HFFc6 (cell line): ENCODE measurements around the gene LMTK3. TPM values are rescaled to one million over a fixed set of nuclear protein-coding genes. Genes with fewer than 3 reads are reported as not detected.

Experiments used
- DNase-seq: peaks from one replicate; pipeline ENCODE4 v3.0.0-alpha.2; 2018
- H3K27ac Mint-ChIP-seq: 2 replicates; pipeline ENCODE4 v1.8.0; 2020; ENCODE audit warnings: mild to moderate bottlenecking, mixed read lengths
- H3K27me3 Mint-ChIP-seq: 2 replicates; pipeline ENCODE4 v1.8.0; 2021; ENCODE audit warnings: mild to moderate bottlenecking, moderate library complexity, mixed read lengths; ENCODE audit not compliant: insufficient read depth
- H3K36me3 Mint-ChIP-seq: 2 replicates; pipeline ENCODE4 v1.8.0; 2021; ENCODE audit warnings: low read depth, mixed read lengths
- H3K4me1 Mint-ChIP-seq: 2 replicates; pipeline ENCODE4 v1.8.0; 2020; ENCODE audit warnings: low read depth, mixed read lengths
- H3K4me3 Mint-ChIP-seq: 2 replicates; pipeline ENCODE4 v1.8.0; 2020; ENCODE audit warnings: mild to moderate bottlenecking, moderate library complexity, mixed read lengths
- H3K9me3 Mint-ChIP-seq: 2 replicates; pipeline ENCODE4 v1.8.0; 2020; ENCODE audit warnings: mild to moderate bottlenecking, mixed read lengths
- CTCF ChIP-seq: fragments of 200-600 bp; sonication (generic); IDR thresholded peaks from 2 replicates; pipeline ENCODE4 v1.5.0; 2021; ENCODE audit warnings: antibody characterized with exemption, mild to moderate bottlenecking
- total RNA-seq, 6 experiments: library from RNA; stranded (reverse); fragmentation: NEBNext Ultra II Directional; extraction: Animal tissue kit (Norgen Biotek cat#: 25700); gene quantifications; 2 replicates in 1 of 6; 3 replicates in 5 of 6; pipeline ENCODE4 v1.2.3, GENCODE V29; 2021

Gene LMTK3
- total RNA-seq, 6 experiments from 2014 or later: 0.21 to 0.88 (median 0.60) TPM

GRCh38 chr19:48496959-48497727, 14.5 kb downstream of the LMTK3 start:
- no peak for DNase-seq
- Mint-ChIP-seq H3K36me3 (no peaks in the 10 kb centered on the region; the same call in 1 of the 2 replicates), H3K4me3 (no peak overlapping the region), H3K4me1 (peaks cover 14% of the 10 kb centered on the region), H3K27ac (no peak overlapping the region), H3K27me3 (peaks cover 20% of the 10 kb centered on the region), H3K9me3 (0 out of 2 replicates have a peak, but pooled peaks cover 4% of the 10 kb centered on the region)
- TF ChIP-seq CTCF: no peak

GRCh38 chr19:48495396-48495795, 16.2 kb downstream of the LMTK3 start:
- H3K4me1 Mint-ChIP-seq: peaks cover 14% of the 10 kb centered on the region
- H3K4me3 Mint-ChIP-seq: no peak overlapping the region
- H3K27me3 Mint-ChIP-seq: peaks cover 17% of the 10 kb centered on the region
- no peaks in the 10 kb centered on the region; the same call in 1 of the 2 replicates for H3K36me3 Mint-ChIP-seq
- DNase-seq: no peak
- TF ChIP-seq CTCF: no peak
- no peak overlapping the region for H3K27ac Mint-ChIP-seq
- 0 out of 2 replicates have a peak, but pooled peaks cover 4% of the 10 kb centered on the region for H3K9me3 Mint-ChIP-seq

- Mint-ChIP-seq H3K4me3 (peak overlapping the region; percentile 76), H3K9me3 (0 out of 2 replicates have a peak, but pooled peaks cover 4% of the 10 kb centered on the region), H3K36me3 (no peaks in the 10 kb centered on the region; the same call in 1 of the 2 replicates), H3K27ac (peak overlapping the region; percentile 13; the same call in 1 of the 2 replicates), H3K27me3 (peaks cover 10% of the 10 kb centered on the region), H3K4me1 (peaks cover 15% of the 10 kb centered on the region)
- no peak for TF ChIP-seq CTCF
- DNase-seq: no peak
These were observed 17.8 kb downstream of the LMTK3 start for GRCh38 chr19:48493718-48494401.

GRCh38 chr19:48492925-48493717, 18.5 kb downstream of the LMTK3 start:
- Mint-ChIP-seq H3K36me3 (no peaks in the 10 kb centered on the region; the same call in 1 of the 2 replicates), H3K9me3 (0 out of 2 replicates have a peak, but pooled peaks cover 4% of the 10 kb centered on the region), H3K4me1 (peaks cover 23% of the 10 kb centered on the region), H3K27ac (peak overlapping the region; percentile 83), H3K27me3 (peaks cover 10% of the 10 kb centered on the region), H3K4me3 (peak overlapping the region; percentile 69)
- TF ChIP-seq CTCF: no peak
- peak; percentile 96 for DNase-seq

- no peak for DNase-seq
- H3K4me3 Mint-ChIP-seq: no peak overlapping the region
- H3K27ac Mint-ChIP-seq: no peak overlapping the region
- 0 out of 2 replicates have a peak, but pooled peaks cover 4% of the 10 kb centered on the region for H3K9me3 Mint-ChIP-seq
- peaks cover 33% of the 10 kb centered on the region for H3K4me1 Mint-ChIP-seq
- peaks cover 10% of the 10 kb centered on the region for H3K27me3 Mint-ChIP-seq
- H3K36me3 Mint-ChIP-seq: no peaks in the 10 kb centered on the region; the same call in 1 of the 2 replicates
- TF ChIP-seq CTCF: no peak
These were observed 19.9 kb downstream of the LMTK3 start for GRCh38 chr19:48491793-48492123.
